WTC11 (cell line): ENCODE measurements around the gene USH2A. TPM values are rescaled to one million over a fixed set of nuclear protein-coding genes. Genes with fewer than 3 reads are reported as not detected.

ENCODE experiments used
- ATAC-seq: fragments of 200-7000 bp; cut with Tn5 transposase; 2 replicates; pipeline ENCODE4 v1.10.0; 2021; ENCODE audit warnings: mild to moderate bottlenecking, moderate library complexity
- CTCF ChIA-PET: fragments of 300-600 bp; sonication (Branson Sonifier 250); formaldehyde crosslinking; loops from one replicate; lab custom pipeline; 2021; ENCODE audit warnings: antibody characterized with exemption; lab: Charles Lee
- POLR2A ChIA-PET: fragments of 350-600 bp; sonication (Branson Sonifier 250); formaldehyde crosslinking; loops from one replicate; lab custom pipeline; 2021; ENCODE audit warnings: antibody characterized with exemption; lab: Charles Lee
- DNase-seq: peaks from one replicate; pipeline ENCODE4 v3.0.0; 2021; ENCODE audit warnings: low spot score
- H3K27ac Mint-ChIP-seq: 2 replicates; pipeline ENCODE4 v1.8.0; 2021; ENCODE audit warnings: mixed read lengths
- H3K27me3 Mint-ChIP-seq: 2 replicates; pipeline ENCODE4 v1.8.0; 2021; ENCODE audit warnings: low read depth, mild to moderate bottlenecking, moderate library complexity, mixed read lengths
- H3K36me3 Mint-ChIP-seq: 2 replicates; pipeline ENCODE4 v1.8.0; 2021; ENCODE audit warnings: mixed read lengths
- H3K4me1 Mint-ChIP-seq: 2 replicates; pipeline ENCODE4 v1.8.0; 2022; ENCODE audit warnings: mixed read lengths
- H3K4me3 Mint-ChIP-seq: 2 replicates; pipeline ENCODE4 v1.8.0; 2021; ENCODE audit warnings: mild to moderate bottlenecking, moderate library complexity, mixed read lengths
- H3K9me3 Mint-ChIP-seq: 2 replicates; pipeline ENCODE4 v1.8.0; 2021; ENCODE audit warnings: mixed read lengths
- ATF1 ChIP-seq: sonication (generic); formaldehyde crosslinking; IDR thresholded peaks from 2 replicates; pipeline ENCODE4 v1.8.1; 2023; ENCODE audit warnings: mild to moderate bottlenecking, moderate library complexity, missing genetic modification reagents
- E2F5 ChIP-seq: sonication (generic); formaldehyde crosslinking; IDR thresholded peaks from 2 replicates; pipeline ENCODE4 v1.8.1; 2022; ENCODE audit warnings: mild to moderate bottlenecking, moderate library complexity, missing genetic modification reagents
- ERG ChIP-seq: fragments of 250-450 bp; sonication (Bioruptor Pico); IDR thresholded peaks from 2 replicates; pipeline ENCODE4 v1.8.0; 2021; ENCODE audit warnings: mild to moderate bottlenecking
- FOXP1 ChIP-seq: sonication (generic); formaldehyde crosslinking; IDR thresholded peaks from 2 replicates; pipeline ENCODE4 v1.8.0; 2022; ENCODE audit warnings: missing genetic modification reagents, mild to moderate bottlenecking, moderate library complexity, borderline replicate concordance
- MLX ChIP-seq: sonication (generic); formaldehyde crosslinking; IDR thresholded peaks from 2 replicates; pipeline ENCODE4 v1.8.1; 2023; ENCODE audit warnings: mild to moderate bottlenecking, missing genetic modification reagents, moderate library complexity
- MYBL2 ChIP-seq: sonication (generic); formaldehyde crosslinking; IDR thresholded peaks from 2 replicates; pipeline ENCODE4 v1.8.1; 2023; ENCODE audit warnings: mild to moderate bottlenecking, moderate library complexity, missing genetic modification reagents
- NFATC4 ChIP-seq: fragments of 250-450 bp; sonication (Bioruptor Pico); IDR thresholded peaks from 2 replicates; pipeline ENCODE4 v1.9.0; 2021; ENCODE audit warnings: mild to moderate bottlenecking
- NFE2L1 ChIP-seq: sonication (generic); formaldehyde crosslinking; IDR thresholded peaks from 2 replicates; pipeline ENCODE4 v1.8.1; 2023; ENCODE audit warnings: missing genetic modification reagents
- NR2C2 ChIP-seq: sonication (generic); formaldehyde crosslinking; IDR thresholded peaks from 2 replicates; pipeline ENCODE4 v1.8.0; 2022; ENCODE audit warnings: mild to moderate bottlenecking, missing genetic modification reagents
- NR3C1 ChIP-seq: sonication (generic); formaldehyde crosslinking; conservative IDR thresholded peaks from 2 replicates; pipeline ENCODE4 v1.8.1; 2023; ENCODE audit warnings: low read depth, mild to moderate bottlenecking, missing genetic modification reagents
- OVOL2 ChIP-seq: fragments of 250-450 bp; sonication (Bioruptor Pico); IDR thresholded peaks from 2 replicates; pipeline ENCODE4 v1.9.0; 2021; ENCODE audit warnings: mild to moderate bottlenecking, borderline replicate concordance
- TP53 ChIP-seq: sonication (generic); formaldehyde crosslinking; IDR thresholded peaks from 2 replicates; pipeline ENCODE4 v1.8.1; 2023; ENCODE audit warnings: mild to moderate bottlenecking, missing genetic modification reagents
- USF2 ChIP-seq: sonication (generic); formaldehyde crosslinking; IDR thresholded peaks from 2 replicates; pipeline ENCODE4 v1.8.1; 2023; ENCODE audit warnings: mild to moderate bottlenecking, missing genetic modification reagents, moderate library complexity
- ZBTB21 ChIP-seq: sonication (generic); formaldehyde crosslinking; IDR thresholded peaks from 2 replicates; pipeline ENCODE4 v1.8.1; 2023; ENCODE audit warnings: mild to moderate bottlenecking, missing genetic modification reagents, borderline replicate concordance
- ZNF121 ChIP-seq: sonication (generic); formaldehyde crosslinking; IDR thresholded peaks from 2 replicates; pipeline ENCODE4 v1.8.0; 2023; ENCODE audit warnings: missing genetic modification reagents
- ZNF138 ChIP-seq: sonication (generic); formaldehyde crosslinking; conservative IDR thresholded peaks from 2 replicates; pipeline ENCODE4 v1.8.1; 2022; ENCODE audit warnings: mild to moderate bottlenecking, moderate library complexity, missing genetic modification reagents
- ZNF232 ChIP-seq: sonication (generic); formaldehyde crosslinking; IDR thresholded peaks from 2 replicates; pipeline ENCODE4 v1.8.0; 2022; ENCODE audit warnings: mild to moderate bottlenecking, missing genetic modification reagents
- ZNF263 ChIP-seq: sonication (generic); formaldehyde crosslinking; IDR thresholded peaks from 2 replicates; pipeline ENCODE4 v1.8.1; 2022; ENCODE audit warnings: low read depth, mild to moderate bottlenecking, moderate library complexity, missing genetic modification reagents
- ZNF423 ChIP-seq: fragments of 250-450 bp; sonication (Bioruptor Pico); IDR thresholded peaks from 2 replicates; pipeline ENCODE4 v2.1.2; 2022; ENCODE audit warnings: mild to moderate bottlenecking, moderate library complexity
- ZNF425 ChIP-seq: fragments of 250-450 bp; sonication (Bioruptor Pico); conservative IDR thresholded peaks from 2 replicates; pipeline ENCODE4 v1.9.0; 2021; ENCODE audit warnings: mild to moderate bottlenecking
- total RNA-seq: library from RNA; stranded (reverse); gene quantifications from 3 replicates; pipeline ENCODE4 v1.2.3, GENCODE V29; 2021
- TF ChIP-seq, protein P1 (sequence below): fragments of 250-450 bp; sonication (Bioruptor Pico); IDR thresholded peaks from 2 replicates; pipeline ENCODE4 v2.1.2; 2022; ENCODE audit warnings: mild to moderate bottlenecking, moderate library complexity
- TF ChIP-seq, protein P2 (sequence below): sonication (generic); formaldehyde crosslinking; IDR thresholded peaks from 2 replicates; pipeline ENCODE4 v1.8.1; 2023; ENCODE audit warnings: mild to moderate bottlenecking, missing genetic modification reagents

USH2A gene
- total RNA-seq, 1 experiment from 2014 or later, result 0.37 TPM

GRCh38 chr1:215883004-215883403, 540.2 kb downstream of the USH2A start (continued):
- TF ChIP-seq ZNF425 (CRISPR knock-in tag) (no peak), ATF1 (CRISPR knock-in tag) (no peak), OVOL2 (CRISPR knock-in tag) (no peak), FOXP1 (CRISPR knock-in tag) (no peak), MYBL2 (CRISPR knock-in tag) (no peak), MLX (no peak), ZNF138 (no peak), NR3C1 (CRISPR knock-in tag) (no peak), ZNF423 (CRISPR knock-in tag) (no peak), ZNF263 (CRISPR knock-in tag) (no peak), ZNF232 (no peak), NFATC4 (CRISPR knock-in tag) (no peak)
- TF ChIP-seq, all 79 proteins: peak for 0

DNA sequence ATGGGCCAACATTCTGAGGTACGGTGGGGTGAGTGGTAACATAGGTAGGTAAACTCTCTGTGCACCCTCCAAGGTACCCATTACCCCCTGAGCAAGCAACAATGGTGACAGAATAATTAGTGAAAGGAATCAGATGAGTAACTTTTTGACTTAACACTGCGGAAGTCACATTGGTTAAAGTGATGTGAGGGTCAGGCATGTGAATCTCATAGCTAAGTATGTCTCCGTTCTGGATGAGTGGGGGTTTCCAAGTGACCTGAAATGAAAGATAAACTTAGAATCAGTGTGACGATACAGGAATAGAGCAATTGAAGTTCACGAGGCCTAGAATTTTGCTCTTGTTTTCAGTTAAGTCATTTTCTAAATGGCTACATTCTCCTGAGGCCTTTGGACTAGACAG, 544.4 kb downstream of the USH2A start:
- CTCF ChIA-PET, result no interaction called here
- POLR2A ChIA-PET, result no interaction called here
- no peak overlapping the region for H3K27ac Mint-ChIP-seq
- H3K27me3 Mint-ChIP-seq, result no peaks in the 10 kb centered on the region
- no peak overlapping the region for H3K4me3 Mint-ChIP-seq
- no peak for TF ChIP-seq ZBTB21 (CRISPR knock-in tag)
- no peak for TF ChIP-seq ZNF121 (CRISPR knock-in tag)
- no peak for TF ChIP-seq ZNF423 (CRISPR knock-in tag)
- TF ChIP-seq, protein P1, sequence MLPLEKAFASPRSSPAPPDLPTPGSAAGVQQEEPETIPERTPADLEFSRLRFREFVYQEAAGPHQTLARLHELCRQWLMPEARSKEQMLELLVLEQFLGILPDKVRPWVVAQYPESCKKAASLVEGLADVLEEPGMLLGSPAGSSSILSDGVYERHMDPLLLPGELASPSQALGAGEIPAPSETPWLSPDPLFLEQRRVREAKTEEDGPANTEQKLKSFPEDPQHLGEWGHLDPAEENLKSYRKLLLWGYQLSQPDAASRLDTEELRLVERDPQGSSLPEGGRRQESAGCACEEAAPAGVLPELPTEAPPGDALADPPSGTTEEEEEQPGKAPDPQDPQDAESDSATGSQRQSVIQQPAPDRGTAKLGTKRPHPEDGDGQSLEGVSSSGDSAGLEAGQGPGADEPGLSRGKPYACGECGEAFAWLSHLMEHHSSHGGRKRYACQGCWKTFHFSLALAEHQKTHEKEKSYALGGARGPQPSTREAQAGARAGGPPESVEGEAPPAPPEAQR (CRISPR knock-in tag), result no peak
- TF ChIP-seq USF2 (CRISPR knock-in tag), result no peak
- no peak for TF ChIP-seq TP53 (CRISPR knock-in tag)
- TF ChIP-seq E2F5 (CRISPR knock-in tag), result no peak
- no peak for TF ChIP-seq NFE2L1 (CRISPR knock-in tag)
- TF ChIP-seq, protein P2, sequence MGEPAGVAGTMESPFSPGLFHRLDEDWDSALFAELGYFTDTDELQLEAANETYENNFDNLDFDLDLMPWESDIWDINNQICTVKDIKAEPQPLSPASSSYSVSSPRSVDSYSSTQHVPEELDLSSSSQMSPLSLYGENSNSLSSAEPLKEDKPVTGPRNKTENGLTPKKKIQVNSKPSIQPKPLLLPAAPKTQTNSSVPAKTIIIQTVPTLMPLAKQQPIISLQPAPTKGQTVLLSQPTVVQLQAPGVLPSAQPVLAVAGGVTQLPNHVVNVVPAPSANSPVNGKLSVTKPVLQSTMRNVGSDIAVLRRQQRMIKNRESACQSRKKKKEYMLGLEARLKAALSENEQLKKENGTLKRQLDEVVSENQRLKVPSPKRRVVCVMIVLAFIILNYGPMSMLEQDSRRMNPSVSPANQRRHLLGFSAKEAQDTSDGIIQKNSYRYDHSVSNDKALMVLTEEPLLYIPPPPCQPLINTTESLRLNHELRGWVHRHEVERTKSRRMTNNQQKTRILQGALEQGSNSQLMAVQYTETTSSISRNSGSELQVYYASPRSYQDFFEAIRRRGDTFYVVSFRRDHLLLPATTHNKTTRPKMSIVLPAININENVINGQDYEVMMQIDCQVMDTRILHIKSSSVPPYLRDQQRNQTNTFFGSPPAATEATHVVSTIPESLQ (CRISPR knock-in tag), result no peak
- no peak for TF ChIP-seq NR2C2
- TF ChIP-seq ERG, result no peak
- no peaks in the 10 kb centered on the region for H3K9me3 Mint-ChIP-seq
- DNase-seq (no peak), ATAC-seq (no peak)
- H3K4me1 Mint-ChIP-seq, result no peaks in the 10 kb centered on the region
- no peaks in the 10 kb centered on the region for H3K36me3 Mint-ChIP-seq
